GM19193 (cell line): ENCODE results near the gene TRAF4.

ENCODE experiments used
- POLR2A ChIP-seq: IDR thresholded peaks from 4 replicates; pipeline ENCODE4 v1.6.1; 2011; ENCODE audit not compliant: insufficient read depth, insufficient read length; ENCODE audit errors: extremely low read depth

Gene TRAF4, protein sequence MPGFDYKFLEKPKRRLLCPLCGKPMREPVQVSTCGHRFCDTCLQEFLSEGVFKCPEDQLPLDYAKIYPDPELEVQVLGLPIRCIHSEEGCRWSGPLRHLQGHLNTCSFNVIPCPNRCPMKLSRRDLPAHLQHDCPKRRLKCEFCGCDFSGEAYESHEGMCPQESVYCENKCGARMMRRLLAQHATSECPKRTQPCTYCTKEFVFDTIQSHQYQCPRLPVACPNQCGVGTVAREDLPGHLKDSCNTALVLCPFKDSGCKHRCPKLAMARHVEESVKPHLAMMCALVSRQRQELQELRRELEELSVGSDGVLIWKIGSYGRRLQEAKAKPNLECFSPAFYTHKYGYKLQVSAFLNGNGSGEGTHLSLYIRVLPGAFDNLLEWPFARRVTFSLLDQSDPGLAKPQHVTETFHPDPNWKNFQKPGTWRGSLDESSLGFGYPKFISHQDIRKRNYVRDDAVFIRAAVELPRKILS

GRCh38 chr17:28743243-28744103, at the start of gene TRAF4:
Gene TRAF4 (plus strand): TSS chr17:28744011. CDS start chr17:28744113, 102 bp downstream.
- peak; percentile 99 for TF ChIP-seq POLR2A

DNA sequence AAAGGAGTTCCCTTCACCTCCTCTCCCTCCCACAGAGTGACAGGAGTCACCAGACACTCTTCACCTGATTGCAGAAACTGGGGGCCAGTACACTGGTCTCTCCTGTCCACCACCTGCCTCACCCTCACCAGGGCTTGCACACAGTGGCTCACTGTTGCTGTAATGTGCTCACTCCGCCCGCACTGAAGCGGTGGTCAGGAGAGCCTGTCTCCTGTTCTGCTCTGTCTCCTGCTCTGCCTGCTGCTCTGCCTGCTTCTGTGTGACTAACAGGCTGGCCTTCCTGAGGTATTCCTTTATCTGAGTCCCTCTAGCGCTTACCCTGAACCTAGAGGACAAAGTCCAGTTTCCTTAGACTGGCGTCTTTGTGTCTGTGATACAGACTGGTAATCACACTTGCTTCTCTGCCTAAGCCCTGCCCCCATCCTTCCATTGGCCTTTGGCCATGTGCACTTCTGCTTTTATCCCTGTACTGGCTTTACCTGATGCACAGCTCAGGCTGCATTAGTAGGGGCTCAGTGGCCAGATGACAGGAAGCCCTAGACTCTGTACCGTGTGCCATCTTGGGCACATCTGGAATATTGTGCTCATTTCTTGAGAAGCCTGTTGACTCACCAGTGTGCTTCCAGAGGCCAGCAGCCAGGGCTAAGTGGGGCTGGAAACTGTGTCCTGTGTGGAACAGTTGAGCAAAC, 45.4 kb upstream of the TRAF4 start:
- TF ChIP-seq POLR2A: no peak

GRCh38 chr17:28700278-28700677, 43.5 kb upstream of the TRAF4 start:
- no peak for TF ChIP-seq POLR2A

DNA sequence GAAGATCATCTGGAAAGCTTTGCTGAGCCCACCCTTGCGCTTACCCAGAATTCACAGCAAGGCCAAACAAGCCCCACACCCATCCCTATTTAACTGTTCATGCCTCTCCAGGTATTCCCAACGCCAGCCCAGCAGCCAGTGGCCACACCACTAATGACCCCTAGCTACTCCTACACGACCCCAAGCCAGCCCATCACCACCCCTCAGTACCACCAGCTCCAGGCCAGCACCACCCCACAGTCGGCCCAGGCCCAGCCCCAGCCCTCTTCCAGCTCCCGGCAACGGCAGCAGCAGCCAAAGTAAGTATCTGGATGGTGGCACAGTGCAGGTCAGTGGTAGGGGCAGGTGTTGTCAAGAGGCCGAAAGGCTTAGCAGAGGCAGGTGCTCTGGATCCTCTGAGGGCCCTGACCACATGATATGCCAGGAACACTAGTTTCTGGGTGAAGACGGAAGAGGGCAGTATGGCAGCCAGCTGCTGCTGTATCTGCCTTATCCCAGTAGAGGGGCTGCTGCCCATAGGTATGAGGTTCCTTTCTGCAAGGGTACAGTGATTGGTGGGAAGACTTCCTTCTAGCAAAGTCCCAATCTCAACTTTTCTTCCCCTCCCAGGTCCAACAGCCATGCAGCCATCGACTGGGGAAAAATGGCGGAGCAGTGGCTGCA, 42.9 kb upstream of the TRAF4 start:
- no peak for TF ChIP-seq POLR2A

DNA sequence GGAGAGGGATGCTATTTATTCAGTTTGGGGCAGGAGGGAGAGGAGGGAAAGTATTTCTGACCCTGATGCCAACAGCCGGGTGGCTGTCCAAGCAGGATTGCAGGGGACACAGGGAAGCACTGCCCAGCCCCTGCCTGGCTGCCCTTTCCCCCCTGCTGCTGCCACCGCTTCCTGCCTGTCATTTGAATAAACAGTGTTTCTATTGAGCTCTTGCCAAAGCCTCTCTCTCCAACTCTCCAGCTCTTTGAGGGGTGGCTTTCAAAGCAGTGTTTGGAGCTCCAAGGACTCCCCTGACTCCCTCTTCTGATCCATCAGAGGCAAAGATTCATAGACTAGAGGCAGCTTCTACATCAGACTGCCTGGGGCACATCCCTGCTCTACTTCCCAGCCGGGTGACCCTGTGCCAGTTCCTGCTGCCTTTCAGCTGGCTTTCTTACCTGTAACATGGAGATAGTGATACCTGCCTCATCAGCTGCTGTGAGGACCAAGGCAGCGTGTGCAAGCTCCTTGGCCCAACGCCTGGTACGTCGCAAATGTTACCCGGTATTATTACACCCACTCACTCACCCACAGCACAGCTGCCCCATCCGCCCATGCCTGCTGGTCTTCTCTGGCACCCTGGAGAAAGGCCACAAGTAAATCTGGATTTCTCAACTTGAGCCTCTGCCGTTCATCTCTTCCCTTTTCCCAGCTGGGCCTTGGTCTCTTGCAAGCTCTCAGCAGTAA, 41.6 kb upstream of the TRAF4 start:
- TF ChIP-seq POLR2A: no peak

GRCh38 chr17:28702752-28703150, 41.1 kb upstream of the TRAF4 start:
- TF ChIP-seq POLR2A: no peak

DNA sequence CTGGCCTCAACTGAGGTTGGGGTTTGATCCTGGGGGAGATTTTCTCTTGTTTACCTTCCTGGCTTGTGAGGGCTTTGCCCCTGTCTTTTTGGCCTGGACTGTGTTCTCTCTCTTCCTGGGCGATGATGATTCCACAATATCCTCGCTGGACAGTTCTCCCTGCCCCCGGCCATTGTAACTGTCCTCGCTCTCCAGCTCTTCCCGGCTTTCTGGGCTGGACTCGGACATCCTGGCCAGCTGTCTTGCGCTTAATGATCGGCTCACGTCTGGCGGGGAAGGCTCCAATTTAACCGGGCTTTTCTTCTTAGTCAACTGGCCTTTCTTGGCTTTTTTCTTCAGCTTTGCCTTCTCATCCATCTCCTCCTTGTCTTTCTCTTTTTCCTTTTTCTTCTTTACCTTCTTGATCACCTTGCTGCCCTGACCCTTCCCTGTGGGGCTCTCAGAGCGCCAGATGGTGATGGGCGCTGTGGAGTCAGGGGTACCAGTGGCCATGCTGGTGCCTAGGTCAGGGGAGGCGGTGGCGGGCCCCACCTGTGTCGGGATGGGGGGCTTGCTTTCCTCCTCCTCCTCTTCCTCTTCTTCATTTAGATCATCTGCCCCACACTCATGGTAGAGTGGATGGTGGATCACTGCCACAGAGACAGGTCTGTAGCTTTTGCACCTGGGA, 40.1 kb upstream of the TRAF4 start:
- no peak for TF ChIP-seq POLR2A

DNA sequence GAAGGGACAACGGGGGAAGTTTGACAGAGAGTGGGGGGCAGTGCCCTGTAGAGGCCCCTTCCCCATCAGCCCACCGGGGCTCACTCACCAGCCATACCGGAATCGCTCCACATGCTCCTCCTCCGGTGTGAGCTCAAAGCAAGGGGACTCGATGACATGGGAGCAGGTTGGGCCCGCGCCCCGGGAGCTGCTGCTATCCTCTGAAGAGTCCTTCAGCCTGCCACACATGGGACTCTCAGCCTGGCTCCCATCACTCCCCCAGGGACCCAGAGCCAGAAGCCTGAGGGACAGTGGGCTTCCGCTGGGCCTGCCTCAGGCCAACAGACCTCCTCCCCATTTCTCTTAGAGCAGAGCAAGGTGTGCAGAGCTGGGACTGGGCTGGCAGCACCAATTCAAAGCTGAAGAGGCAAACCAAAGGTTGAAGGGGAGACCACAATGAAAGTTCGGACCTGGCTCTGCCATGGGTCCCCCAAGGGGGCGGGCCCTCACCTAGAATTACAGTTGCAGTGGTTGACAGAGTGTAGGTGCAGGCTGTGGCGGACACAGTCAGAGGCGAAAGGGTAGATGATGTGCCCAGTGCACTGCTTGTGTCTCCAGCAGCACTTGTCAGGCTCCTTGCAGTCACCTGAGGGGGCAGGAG, 39.5 kb upstream of the TRAF4 start:
- TF ChIP-seq POLR2A: no peak

GRCh38 chr17:28705074-28705659, 38.6 kb upstream of the TRAF4 start:
- no peak for TF ChIP-seq POLR2A

DNA sequence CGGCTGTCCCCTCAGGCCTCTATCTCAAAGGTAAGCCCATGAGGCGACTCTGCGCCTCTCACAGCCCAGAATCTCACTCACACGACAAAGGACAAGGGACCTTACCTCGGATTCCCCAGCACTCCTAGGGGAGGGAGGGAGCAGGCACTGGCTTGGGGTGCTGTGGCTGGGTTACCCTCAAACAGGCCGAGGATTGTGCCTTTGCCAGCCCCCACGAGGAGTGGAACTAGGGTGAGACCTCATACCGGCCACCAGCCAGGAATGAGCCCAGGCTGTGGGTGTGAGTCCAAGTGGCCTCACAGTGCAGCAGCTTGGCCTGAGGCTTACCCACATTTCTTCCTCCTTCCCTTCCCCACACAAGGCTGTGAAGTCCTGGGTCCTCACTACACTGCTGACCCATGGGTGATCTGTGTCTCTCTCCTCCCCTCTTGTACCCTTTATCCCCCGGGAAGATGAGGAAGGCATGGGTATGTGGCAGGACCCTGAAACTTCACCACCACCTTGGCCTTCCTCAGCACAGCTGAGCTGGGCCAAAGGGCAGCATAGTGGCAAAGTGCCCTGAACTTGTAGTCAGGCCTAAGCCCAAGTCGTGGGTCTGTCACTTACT, 38.0 kb upstream of the TRAF4 start:
- peak; percentile 19 for TF ChIP-seq POLR2A

DNA sequence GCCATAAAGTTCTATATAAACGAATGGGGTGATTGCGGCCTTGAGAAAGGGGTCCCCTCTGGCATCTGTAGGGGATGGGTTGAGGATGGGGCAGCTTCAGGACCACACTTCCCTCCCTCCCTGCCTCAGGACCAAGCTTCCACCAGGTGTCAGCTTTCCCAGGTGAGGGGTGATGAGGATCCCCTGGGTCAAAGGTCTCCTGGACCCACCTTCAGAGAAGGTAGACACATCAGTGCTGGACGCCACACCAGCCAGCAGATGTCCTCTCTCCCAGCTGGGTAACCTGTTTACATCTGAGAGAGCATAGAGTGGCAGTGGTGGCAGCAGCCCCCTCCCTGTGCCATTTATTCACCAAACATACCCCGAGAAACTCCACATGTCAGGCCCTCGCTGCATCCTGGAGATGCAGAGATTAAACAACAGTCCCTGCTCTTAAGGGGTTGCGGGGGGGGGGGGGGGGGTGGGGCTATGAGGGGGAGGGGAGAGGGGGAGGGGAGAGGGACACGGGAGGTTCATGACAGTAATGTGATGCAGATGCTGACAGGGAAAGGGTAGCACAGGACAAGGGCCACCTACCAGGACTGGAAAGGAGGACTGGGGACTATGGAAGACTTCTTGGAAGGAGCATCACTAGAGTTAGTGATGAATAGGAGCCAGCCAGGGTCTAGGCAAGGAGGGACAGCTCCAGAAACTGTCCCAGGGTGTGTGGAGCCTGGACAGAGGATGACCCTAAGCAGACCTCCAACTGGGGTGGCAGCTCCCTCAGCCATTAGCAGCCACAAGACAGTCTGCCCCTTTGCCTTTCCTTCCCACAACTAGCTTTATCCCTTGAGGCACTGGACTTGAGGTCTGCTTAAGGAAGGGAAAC, 37.1 kb upstream of the TRAF4 start:
- TF ChIP-seq POLR2A: no peak

GRCh38 chr17:28707339-28707720, 36.5 kb upstream of the TRAF4 start:
- no peak for TF ChIP-seq POLR2A
